PC-9 (cell line): ENCODE data around the gene SLC35E3.

ENCODE experiments used
- CTCF ChIP-seq: fragments of 200-600 bp; sonication (generic); conservative IDR thresholded peaks from 2 replicates; pipeline ENCODE4 v1.6.1; 2017; ENCODE audit warnings: mixed run types, antibody characterized with exemption, mild to moderate bottlenecking, moderate library complexity
- EZH2 ChIP-seq: fragments of 200-600 bp; sonication (generic); IDR thresholded peaks from 2 replicates; pipeline ENCODE4 v1.8.0; 2017; ENCODE audit warnings: antibody characterized with exemption, low read depth

GRCh38 chr12:68766646-68767045 lies 20.7 kb downstream of the SLC35E3 start:
- TF ChIP-seq CTCF (no peak), EZH2 (no peak)
